OCI-LY7 (cell line): ENCODE measurements around the gene ALG14.

ENCODE experiments used
- CTCF ChIP-seq: fragments of 200-600 bp; sonication (generic); conservative IDR thresholded peaks from 2 replicates; pipeline ENCODE4 v1.5.1; 2014; ENCODE audit warnings: mild to moderate bottlenecking, antibody characterized with exemption, low read length, moderate library complexity, mixed read lengths
- EZH2phosphoT487 ChIP-seq: fragments of 200-600 bp; sonication (generic); IDR thresholded peaks from 2 replicates; pipeline ENCODE4 v1.6.1; 2018; ENCODE audit warnings: low read depth, borderline replicate concordance, mild to moderate bottlenecking, mixed run types, antibody characterized with exemption, low read length, moderate library complexity, mixed read lengths

GRCh38 chr1:95072117-95072516 lies 634 bp downstream of the ALG14 start:
- TF ChIP-seq CTCF (no peak), EZH2phosphoT487 (no peak)
